ENCODE measurements around the gene HDAC4.

Gene HDAC4

DNA sequence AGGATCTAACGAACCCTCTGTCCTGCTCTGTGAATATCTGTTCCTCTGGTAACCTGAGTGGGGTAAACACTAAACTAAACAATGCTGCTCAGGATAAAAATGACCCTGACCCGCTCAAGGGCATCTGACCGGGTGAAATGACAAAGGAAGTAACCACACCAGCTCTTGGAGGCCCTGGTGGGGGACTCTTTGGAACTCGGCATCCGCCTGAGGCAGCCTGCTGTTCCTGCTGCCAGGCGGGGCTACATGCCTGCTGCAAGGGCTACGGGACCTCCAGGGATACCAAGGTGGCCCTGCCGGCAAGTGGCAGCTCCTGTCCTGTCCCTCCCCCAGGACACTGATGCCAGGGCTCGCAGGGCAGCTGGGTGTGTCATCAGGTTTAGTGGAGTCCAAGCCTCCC lies 273.3 kb downstream of the HDAC4 start:
- no peak overlapping the region for H2BK120ac ChIP-seq (ENCODE audit: insufficient read depth, low read length, poor library complexity)
- H4K8ac ChIP-seq (ENCODE audit: low read depth, low read length) = no peak overlapping the region
- H3K4me3 ChIP-seq (ENCODE audit: low read depth, low read length) = no peak overlapping the region
- no peak overlapping the region for H2AFZ ChIP-seq (ENCODE audit: insufficient read depth, low read length, poor library complexity)
- no peaks in the 10 kb centered on the region for H3K79me1 ChIP-seq (ENCODE audit: low read length)
- peaks cover 4% of the 10 kb centered on the region for H3K9me3 ChIP-seq (ENCODE audit: insufficient read depth, low read depth, low read length)
- H3K27ac ChIP-seq (ENCODE audit: low read depth, low read length) = no peak overlapping the region
- no peak overlapping the region for H3K23ac ChIP-seq (ENCODE audit: low read length)
- H3K4ac ChIP-seq (ENCODE audit: low read depth, low read length) = no peak overlapping the region
- no CpG with 5 or more reads among the region's 9 CpGs for WGBS (ENCODE audit: extremely low coverage, insufficient coverage, insufficient read length)
- H2BK12ac ChIP-seq (ENCODE audit: low read length) = no peak overlapping the region
- H3K27me3 ChIP-seq (ENCODE audit: insufficient read depth, low read length) = no peaks in the 10 kb centered on the region
- no peak overlapping the region for H3K4me2 ChIP-seq (ENCODE audit: low read length)
- H3K79me2 ChIP-seq (ENCODE audit: control insufficient read depth, insufficient read depth, low read length, poor library complexity) = no peaks in the 10 kb centered on the region
- no peak overlapping the region for H3K18ac ChIP-seq (ENCODE audit: low read length)
- H3K36me3 ChIP-seq (ENCODE audit: control insufficient read depth in 1 of 2, insufficient read depth in 2 of 2, low read length in 2 of 2) = peaks cover 9 to 19% of the 10 kb centered on the region in 2 experiments
- H4K91ac ChIP-seq (ENCODE audit: low read depth, low read length) = no peak overlapping the region
- H2AK5ac ChIP-seq (ENCODE audit: low read length) = no peak overlapping the region
- H2BK5ac ChIP-seq (ENCODE audit: low read depth, low read length, poor library complexity) = no peak overlapping the region
- H3K4me1 ChIP-seq (ENCODE audit: control insufficient read depth in 1 of 2, insufficient read depth in 2 of 2, low read length in 2 of 2) = no peaks in the 10 kb centered on the region
- no peak overlapping the region for H3K9ac ChIP-seq (ENCODE audit: low read length)
- H4K12ac ChIP-seq (ENCODE audit: low read depth, low read length) = no peak overlapping the region
- no peak overlapping the region for H3K14ac ChIP-seq (ENCODE audit: low read length)
- DNase-seq = no peak

DNA sequence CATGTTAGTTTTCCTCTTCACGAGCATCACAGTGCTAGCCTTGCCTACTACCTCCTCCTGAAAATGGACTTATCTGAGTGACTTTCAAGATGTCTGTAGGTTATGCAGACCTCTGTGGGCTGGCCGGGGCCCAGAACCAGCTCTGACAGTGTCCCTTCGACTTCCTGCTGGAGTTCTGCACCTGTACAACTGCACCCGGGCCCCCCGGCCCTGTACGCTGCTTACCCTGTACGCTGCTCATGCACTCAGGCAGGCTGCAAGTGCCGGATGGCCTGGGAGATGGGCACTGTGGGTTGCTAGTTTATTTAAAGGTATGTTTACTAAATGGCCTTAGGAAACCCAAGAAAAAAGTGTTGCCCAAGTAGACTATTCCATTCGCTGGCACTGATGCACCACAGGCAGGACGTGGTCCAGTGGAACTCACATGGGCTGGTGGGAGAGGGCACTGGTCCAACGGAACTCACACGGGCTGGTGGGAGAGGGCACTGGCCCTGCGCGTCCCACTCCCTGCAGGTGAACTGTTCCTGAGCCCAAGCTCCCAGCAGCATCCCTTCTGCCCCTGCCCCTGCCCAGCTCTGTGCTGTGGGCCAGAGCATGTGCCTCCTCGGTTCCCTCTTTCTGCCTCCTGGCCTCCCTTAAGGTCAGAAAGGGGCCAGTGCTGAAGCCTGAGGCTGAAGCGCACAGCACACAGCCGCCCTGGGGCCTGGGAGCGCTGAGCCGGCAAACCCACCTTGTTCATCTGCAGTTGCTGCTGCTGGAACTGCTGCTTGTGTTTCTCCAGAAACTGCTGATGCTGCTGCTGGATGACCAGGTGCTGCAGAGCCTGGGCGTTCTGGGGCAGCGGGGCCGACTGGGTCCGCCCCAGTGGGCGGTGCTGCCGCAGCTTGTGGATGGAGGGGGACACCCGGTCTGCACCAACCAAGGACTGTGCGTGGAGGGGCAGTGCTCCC lies 274.8 kb downstream of the HDAC4 start:
- H4K8ac ChIP-seq (ENCODE audit: low read depth, low read length) = no peak overlapping the region
- H3K4ac ChIP-seq (ENCODE audit: low read depth, low read length) = no peak overlapping the region
- no peaks in the 10 kb centered on the region for H3K79me1 ChIP-seq (ENCODE audit: low read length)
- no peak for DNase-seq
- H3K9me3 ChIP-seq (ENCODE audit: insufficient read depth, low read depth, low read length) = peaks cover 4% of the 10 kb centered on the region
- H2AK5ac ChIP-seq (ENCODE audit: low read length) = no peak overlapping the region
- H3K4me2 ChIP-seq (ENCODE audit: low read length) = no peak overlapping the region
- H3K18ac ChIP-seq (ENCODE audit: low read length) = no peak overlapping the region
- no peaks in the 10 kb centered on the region for H3K27me3 ChIP-seq (ENCODE audit: insufficient read depth, low read length)
- H3K9ac ChIP-seq (ENCODE audit: low read length) = no peak overlapping the region
- no peak overlapping the region for H2AFZ ChIP-seq (ENCODE audit: insufficient read depth, low read length, poor library complexity)
- H4K91ac ChIP-seq (ENCODE audit: low read depth, low read length) = no peak overlapping the region
- H3K23ac ChIP-seq (ENCODE audit: low read length) = no peak overlapping the region
- WGBS (ENCODE audit: extremely low coverage, insufficient coverage, insufficient read length) = no CpG with 5 or more reads among the region's 27 CpGs
- H3K36me3 ChIP-seq (ENCODE audit: control insufficient read depth in 1 of 2, insufficient read depth in 2 of 2, low read length in 2 of 2) = peaks cover 9 to 19% of the 10 kb centered on the region in 2 experiments
- H2BK120ac ChIP-seq (ENCODE audit: insufficient read depth, low read length, poor library complexity) = no peak overlapping the region
- H3K4me3 ChIP-seq (ENCODE audit: low read depth, low read length) = no peak overlapping the region
- H3K79me2 ChIP-seq (ENCODE audit: control insufficient read depth, insufficient read depth, low read length, poor library complexity) = no peaks in the 10 kb centered on the region
- H4K12ac ChIP-seq (ENCODE audit: low read depth, low read length) = no peak overlapping the region
- H3K27ac ChIP-seq (ENCODE audit: low read depth, low read length) = no peak overlapping the region
- no peak overlapping the region for H3K14ac ChIP-seq (ENCODE audit: low read length)
- H2BK5ac ChIP-seq (ENCODE audit: low read depth, low read length, poor library complexity) = no peak overlapping the region
- no peaks in the 10 kb centered on the region for H3K4me1 ChIP-seq (ENCODE audit: control insufficient read depth in 1 of 2, insufficient read depth in 2 of 2, low read length in 2 of 2)
- H2BK12ac ChIP-seq (ENCODE audit: low read length) = no peak overlapping the region

- Histone ChIP-seq H2BK5ac (ENCODE audit: low read depth, low read length, poor library complexity) (no peak overlapping the region), H2AFZ (ENCODE audit: insufficient read depth, low read length, poor library complexity) (no peak overlapping the region), H3K27ac (ENCODE audit: low read depth, low read length) (no peak overlapping the region), H3K79me1 (ENCODE audit: low read length) (no peaks in the 10 kb centered on the region), H3K9me3 (ENCODE audit: insufficient read depth, low read depth, low read length) (peaks cover 4% of the 10 kb centered on the region), H4K91ac (ENCODE audit: low read depth, low read length) (no peak overlapping the region), H3K4ac (ENCODE audit: low read depth, low read length) (no peak overlapping the region), H3K4me1 (ENCODE audit: control insufficient read depth in 1 of 2, insufficient read depth in 2 of 2, low read length in 2 of 2) (no peaks in the 10 kb centered on the region), H3K79me2 (ENCODE audit: control insufficient read depth, insufficient read depth, low read length, poor library complexity) (no peaks in the 10 kb centered on the region), H3K18ac (ENCODE audit: low read length) (no peak overlapping the region), H3K14ac (ENCODE audit: low read length) (no peak overlapping the region), H4K12ac (ENCODE audit: low read depth, low read length) (no peak overlapping the region), H4K8ac (ENCODE audit: low read depth, low read length) (no peak overlapping the region), H3K4me3 (ENCODE audit: low read depth, low read length) (no peak overlapping the region), H3K27me3 (ENCODE audit: insufficient read depth, low read length) (no peaks in the 10 kb centered on the region), H3K23ac (ENCODE audit: low read length) (no peak overlapping the region), H2BK120ac (ENCODE audit: insufficient read depth, low read length, poor library complexity) (no peak overlapping the region), H3K36me3 (ENCODE audit: control insufficient read depth in 1 of 2, insufficient read depth in 2 of 2, low read length in 2 of 2) (peaks cover 9 to 19% of the 10 kb centered on the region in 2 experiments), H2BK12ac (ENCODE audit: low read length) (no peak overlapping the region), H3K4me2 (ENCODE audit: low read length) (no peak overlapping the region), H3K9ac (ENCODE audit: low read length) (no peak overlapping the region), H2AK5ac (ENCODE audit: low read length) (no peak overlapping the region)
- WGBS (ENCODE audit: extremely low coverage, insufficient coverage, insufficient read length) = no CpG with 5 or more reads among the region's 48 CpGs
- no peak for DNase-seq
Measured at GRCh38 chr2:239124152-239124899, 276.5 kb downstream of the HDAC4 start.

DNA sequence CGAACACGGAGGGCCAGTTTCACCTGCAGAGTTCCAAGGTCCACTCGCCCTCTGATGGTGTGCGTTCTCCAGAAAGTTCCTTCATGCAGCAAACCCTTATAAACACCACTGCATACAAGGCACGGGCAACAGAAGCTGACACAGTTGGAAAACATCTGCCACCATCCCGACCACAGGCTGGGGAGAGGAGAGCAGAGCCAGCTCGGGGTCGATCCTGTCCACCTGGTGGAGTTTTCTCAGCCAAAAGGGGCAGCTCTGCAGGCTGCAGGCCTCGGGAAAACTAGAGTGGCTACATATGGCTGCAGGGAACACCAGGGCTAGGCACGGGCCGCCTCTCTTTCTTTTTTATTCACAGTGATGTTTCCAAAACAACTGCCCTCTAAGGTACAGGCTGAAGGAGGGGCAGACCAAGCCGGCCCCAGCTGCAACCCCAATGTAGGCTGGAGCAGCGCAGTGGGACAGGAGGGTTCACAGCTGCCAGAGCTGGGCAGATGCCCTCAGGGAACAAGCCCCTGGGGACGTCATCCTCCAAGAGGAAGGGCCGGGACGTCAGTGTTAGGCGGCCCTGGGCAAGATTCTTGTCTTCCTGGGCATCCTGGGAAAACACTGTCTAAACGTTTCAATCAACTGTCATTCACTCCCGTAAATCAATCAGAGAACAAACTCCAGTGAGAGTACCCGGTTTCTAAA lies 278.3 kb downstream of the HDAC4 start:
- H3K4me3 ChIP-seq (ENCODE audit: low read depth, low read length) = no peak overlapping the region
- H3K23ac ChIP-seq (ENCODE audit: low read length) = no peak overlapping the region
- peaks cover 9 to 19% of the 10 kb centered on the region in 2 experiments for H3K36me3 ChIP-seq (ENCODE audit: control insufficient read depth in 1 of 2, insufficient read depth in 2 of 2, low read length in 2 of 2)
- H3K18ac ChIP-seq (ENCODE audit: low read length) = no peak overlapping the region
- no peak overlapping the region for H3K4me2 ChIP-seq (ENCODE audit: low read length)
- H3K27me3 ChIP-seq (ENCODE audit: insufficient read depth, low read length) = no peaks in the 10 kb centered on the region
- H2BK5ac ChIP-seq (ENCODE audit: low read depth, low read length, poor library complexity) = no peak overlapping the region
- H3K27ac ChIP-seq (ENCODE audit: low read depth, low read length) = no peak overlapping the region
- H2AK5ac ChIP-seq (ENCODE audit: low read length) = no peak overlapping the region
- H2BK12ac ChIP-seq (ENCODE audit: low read length) = no peak overlapping the region
- H3K14ac ChIP-seq (ENCODE audit: low read length) = no peak overlapping the region
- H4K8ac ChIP-seq (ENCODE audit: low read depth, low read length) = no peak overlapping the region
- H3K9me3 ChIP-seq (ENCODE audit: insufficient read depth, low read depth, low read length) = peaks cover 4% of the 10 kb centered on the region
- no peak overlapping the region for H3K9ac ChIP-seq (ENCODE audit: low read length)
- no peak overlapping the region for H3K4ac ChIP-seq (ENCODE audit: low read depth, low read length)
- H2BK120ac ChIP-seq (ENCODE audit: insufficient read depth, low read length, poor library complexity) = no peak overlapping the region
- no CpG with 5 or more reads among the region's 20 CpGs for WGBS (ENCODE audit: extremely low coverage, insufficient coverage, insufficient read length)
- no peak overlapping the region for H4K91ac ChIP-seq (ENCODE audit: low read depth, low read length)
- H3K4me1 ChIP-seq (ENCODE audit: control insufficient read depth in 1 of 2, insufficient read depth in 2 of 2, low read length in 2 of 2) = no peaks in the 10 kb centered on the region
- no peak overlapping the region for H2AFZ ChIP-seq (ENCODE audit: insufficient read depth, low read length, poor library complexity)
- H3K79me2 ChIP-seq (ENCODE audit: control insufficient read depth, insufficient read depth, low read length, poor library complexity) = no peaks in the 10 kb centered on the region
- no peak for DNase-seq
- no peak overlapping the region for H4K12ac ChIP-seq (ENCODE audit: low read depth, low read length)
- no peaks in the 10 kb centered on the region for H3K79me1 ChIP-seq (ENCODE audit: low read length)
